ENCODE measurements around the gene SPIC.

Gene SPIC

DNA sequence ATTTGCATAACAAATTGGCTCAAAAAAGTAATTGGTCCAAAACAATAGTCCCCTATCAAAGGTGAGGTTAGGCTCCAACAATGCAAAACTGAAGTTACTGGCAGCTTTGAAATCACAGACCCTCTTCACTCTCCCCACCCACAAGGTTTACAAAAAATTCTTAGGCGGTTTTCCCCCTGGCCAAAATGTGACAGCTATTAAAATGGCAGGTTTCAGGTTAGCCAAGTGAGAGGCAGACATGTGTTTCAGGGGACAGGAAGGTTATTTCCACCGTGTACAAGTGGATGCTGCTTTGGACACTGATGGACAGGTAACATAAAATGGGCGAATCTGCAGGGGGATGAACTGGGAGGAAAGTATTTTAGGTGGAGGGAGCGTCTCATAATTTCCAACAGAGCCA is 888 bp upstream of the SPIC start:
- H3K27ac ChIP-seq (replicated peaks): no peak overlapping the region
- TF ChIP-seq SPI1 (IDR thresholded peaks at IDR 0.05; ENCODE audit: borderline replicate concordance, low read depth) (no peak), POLR2AphosphoS5 (IDR thresholded peaks at IDR 0.05; ENCODE audit: low read depth) (no peak), GABPA (IDR thresholded peaks at IDR 0.05; ENCODE audit: low read depth) (no peak)
- TF ChIP-seq, protein P1, sequence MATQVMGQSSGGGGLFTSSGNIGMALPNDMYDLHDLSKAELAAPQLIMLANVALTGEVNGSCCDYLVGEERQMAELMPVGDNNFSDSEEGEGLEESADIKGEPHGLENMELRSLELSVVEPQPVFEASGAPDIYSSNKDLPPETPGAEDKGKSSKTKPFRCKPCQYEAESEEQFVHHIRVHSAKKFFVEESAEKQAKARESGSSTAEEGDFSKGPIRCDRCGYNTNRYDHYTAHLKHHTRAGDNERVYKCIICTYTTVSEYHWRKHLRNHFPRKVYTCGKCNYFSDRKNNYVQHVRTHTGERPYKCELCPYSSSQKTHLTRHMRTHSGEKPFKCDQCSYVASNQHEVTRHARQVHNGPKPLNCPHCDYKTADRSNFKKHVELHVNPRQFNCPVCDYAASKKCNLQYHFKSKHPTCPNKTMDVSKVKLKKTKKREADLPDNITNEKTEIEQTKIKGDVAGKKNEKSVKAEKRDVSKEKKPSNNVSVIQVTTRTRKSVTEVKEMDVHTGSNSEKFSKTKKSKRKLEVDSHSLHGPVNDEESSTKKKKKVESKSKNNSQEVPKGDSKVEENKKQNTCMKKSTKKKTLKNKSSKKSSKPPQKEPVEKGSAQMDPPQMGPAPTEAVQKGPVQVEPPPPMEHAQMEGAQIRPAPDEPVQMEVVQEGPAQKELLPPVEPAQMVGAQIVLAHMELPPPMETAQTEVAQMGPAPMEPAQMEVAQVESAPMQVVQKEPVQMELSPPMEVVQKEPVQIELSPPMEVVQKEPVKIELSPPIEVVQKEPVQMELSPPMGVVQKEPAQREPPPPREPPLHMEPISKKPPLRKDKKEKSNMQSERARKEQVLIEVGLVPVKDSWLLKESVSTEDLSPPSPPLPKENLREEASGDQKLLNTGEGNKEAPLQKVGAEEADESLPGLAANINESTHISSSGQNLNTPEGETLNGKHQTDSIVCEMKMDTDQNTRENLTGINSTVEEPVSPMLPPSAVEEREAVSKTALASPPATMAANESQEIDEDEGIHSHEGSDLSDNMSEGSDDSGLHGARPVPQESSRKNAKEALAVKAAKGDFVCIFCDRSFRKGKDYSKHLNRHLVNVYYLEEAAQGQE (IDR thresholded peaks at IDR 0.05; ENCODE audit: insufficient replicate concordance, low read depth): no peak
- TF ChIP-seq, protein P2, sequence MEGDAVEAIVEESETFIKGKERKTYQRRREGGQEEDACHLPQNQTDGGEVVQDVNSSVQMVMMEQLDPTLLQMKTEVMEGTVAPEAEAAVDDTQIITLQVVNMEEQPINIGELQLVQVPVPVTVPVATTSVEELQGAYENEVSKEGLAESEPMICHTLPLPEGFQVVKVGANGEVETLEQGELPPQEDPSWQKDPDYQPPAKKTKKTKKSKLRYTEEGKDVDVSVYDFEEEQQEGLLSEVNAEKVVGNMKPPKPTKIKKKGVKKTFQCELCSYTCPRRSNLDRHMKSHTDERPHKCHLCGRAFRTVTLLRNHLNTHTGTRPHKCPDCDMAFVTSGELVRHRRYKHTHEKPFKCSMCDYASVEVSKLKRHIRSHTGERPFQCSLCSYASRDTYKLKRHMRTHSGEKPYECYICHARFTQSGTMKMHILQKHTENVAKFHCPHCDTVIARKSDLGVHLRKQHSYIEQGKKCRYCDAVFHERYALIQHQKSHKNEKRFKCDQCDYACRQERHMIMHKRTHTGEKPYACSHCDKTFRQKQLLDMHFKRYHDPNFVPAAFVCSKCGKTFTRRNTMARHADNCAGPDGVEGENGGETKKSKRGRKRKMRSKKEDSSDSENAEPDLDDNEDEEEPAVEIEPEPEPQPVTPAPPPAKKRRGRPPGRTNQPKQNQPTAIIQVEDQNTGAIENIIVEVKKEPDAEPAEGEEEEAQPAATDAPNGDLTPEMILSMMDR (IDR thresholded peaks at IDR 0.05; ENCODE audit: insufficient read depth, low read length): no peak
- DNase-seq (ENCODE audit: low read depth in 1 of 2, low spot score in 1 of 2): no peak
- H3K4me3 ChIP-seq (replicated peaks; ENCODE audit: insufficient read depth, low read length): no peak overlapping the region
- no peaks in the 10 kb centered on the region for H3K27me3 ChIP-seq (ENCODE audit: insufficient read depth, poor library complexity, severe bottlenecking)

DNA sequence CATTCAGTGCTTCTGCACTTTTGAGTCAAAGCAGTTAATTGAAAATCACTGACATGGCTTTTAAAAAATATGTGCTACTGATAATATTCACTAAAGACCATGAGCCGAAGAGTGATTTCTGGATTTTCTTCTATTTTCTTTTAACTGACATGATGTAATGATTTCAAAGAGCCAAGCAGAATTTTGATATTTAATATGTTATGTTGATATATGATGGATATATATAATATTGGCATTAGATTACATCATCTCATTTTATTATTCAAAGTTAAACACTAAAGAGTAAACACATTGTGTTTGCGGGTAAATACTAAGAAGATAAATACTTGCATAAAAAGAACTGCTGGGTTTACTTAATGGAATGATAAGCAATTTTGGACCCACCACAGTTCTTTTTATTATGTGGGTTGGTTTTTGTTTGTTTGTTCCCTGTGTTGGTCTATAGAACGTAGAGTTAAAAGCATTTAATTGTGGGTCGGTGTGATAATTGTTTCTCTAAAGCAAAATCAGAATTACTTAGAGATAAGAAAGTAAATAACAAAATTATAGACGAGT is 692 bp downstream of the SPIC start:
- no peak for DNase-seq (ENCODE audit: low read depth in 1 of 2, low spot score in 1 of 2)
- TF ChIP-seq GABPA (IDR thresholded peaks at IDR 0.05; ENCODE audit: low read depth) (no peak), SPI1 (IDR thresholded peaks at IDR 0.05; ENCODE audit: borderline replicate concordance, low read depth) (no peak), POLR2AphosphoS5 (IDR thresholded peaks at IDR 0.05; ENCODE audit: low read depth) (no peak)
- TF ChIP-seq, protein P2 (IDR thresholded peaks at IDR 0.05; ENCODE audit: insufficient read depth, low read length): no peak
- TF ChIP-seq, protein P1 (IDR thresholded peaks at IDR 0.05; ENCODE audit: insufficient replicate concordance, low read depth): no peak
- no peak overlapping the region for H3K27ac ChIP-seq (replicated peaks)
- H3K27me3 ChIP-seq (ENCODE audit: insufficient read depth, poor library complexity, severe bottlenecking): no peaks in the 10 kb centered on the region
- no peak overlapping the region for H3K4me3 ChIP-seq (replicated peaks; ENCODE audit: insufficient read depth, low read length)

DNA sequence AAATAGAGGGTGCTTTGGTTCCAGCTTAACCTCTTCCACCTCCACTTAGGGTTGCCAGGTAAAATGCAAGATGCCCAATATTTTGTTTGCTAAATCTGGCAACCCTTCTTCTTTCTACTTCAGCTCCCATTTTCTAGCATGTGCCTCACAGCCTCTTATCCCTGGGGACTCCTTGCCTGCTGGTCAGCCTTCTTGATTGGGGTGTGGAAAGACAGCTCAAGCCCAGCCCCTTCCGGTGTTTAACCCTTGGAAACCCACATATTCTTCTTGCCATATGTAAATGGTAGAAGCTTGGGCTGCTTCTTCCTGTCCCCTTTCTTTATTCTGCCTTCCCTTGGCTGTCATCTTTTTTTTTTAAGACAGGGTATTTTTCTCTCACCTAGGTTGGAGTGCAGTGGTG is 5.7 kb downstream of the SPIC start:
- Histone ChIP-seq H3K27me3 (ENCODE audit: insufficient read depth, poor library complexity, severe bottlenecking) (no peaks in the 10 kb centered on the region), H3K4me3 (replicated peaks; ENCODE audit: insufficient read depth, low read length) (no peak overlapping the region), H3K27ac (replicated peaks) (no peak overlapping the region)
- TF ChIP-seq GABPA (IDR thresholded peaks at IDR 0.05; ENCODE audit: low read depth) (no peak), SPI1 (IDR thresholded peaks at IDR 0.05; ENCODE audit: borderline replicate concordance, low read depth) (no peak)
- TF ChIP-seq, protein P1 (IDR thresholded peaks at IDR 0.05; ENCODE audit: insufficient replicate concordance, low read depth): no peak
- no peak for DNase-seq (ENCODE audit: low read depth in 1 of 2, low spot score in 1 of 2)
